ENCODE results near the gene INAVA. TPM values are rescaled to one million over a fixed set of nuclear protein-coding genes. Genes with fewer than 3 reads are reported as not detected.

INAVA gene
- total RNA-seq, 1 experiment from 2014 or later, result 41.2 TPM

- TF ChIP-seq ARID4B (CRISPR knock-in tag; IDR thresholded peaks at IDR 0.05; ENCODE audit: borderline replicate concordance) (no peak), ETV6 (CRISPR knock-in tag; IDR thresholded peaks at IDR 0.05) (no peak)
Observed at GRCh38 chr1:200883118-200883517, 11.6 kb upstream of the INAVA start (continued).

- no peaks in the 10 kb centered on the region for H3K36me3 Mint-ChIP-seq
- CTCF ChIA-PET, result interaction anchor here (1.1 kb wide), 1 partner anchor 30 kb away, joined by 4 read pairs; no protein-coding TSS in a partner anchor
- H3K4me3 Mint-ChIP-seq, result no peak overlapping the region
- H3K4me1 Mint-ChIP-seq, result peaks cover 42% of the 10 kb centered on the region
- DNase-seq (ENCODE audit: low spot score), result no peak
- POLR2A ChIA-PET, result no interaction called here
- TF ChIP-seq USF2 (CRISPR knock-in tag; IDR thresholded peaks at IDR 0.05) (no peak), NR3C1 (CRISPR knock-in tag; conservative IDR thresholded peaks at IDR 0.05; ENCODE audit: low read depth) (no peak)
- ATAC-seq, result no peak
- H3K9me3 Mint-ChIP-seq, result no peaks in the 10 kb centered on the region
- peaks cover 3% of the 10 kb centered on the region; the same call in 1 of the 2 replicates for H3K27me3 Mint-ChIP-seq (ENCODE audit: low read depth)
- H3K27ac Mint-ChIP-seq, result no peak overlapping the region
Observed at GRCh38 chr1:200885623-200886402, 8.9 kb upstream of the INAVA start.

GRCh38 chr1:200886594-200886993 is 8.1 kb upstream of the INAVA start:
- CTCF ChIA-PET, result no interaction called here

More at GRCh38 chr1:200886594-200886993, 8.1 kb upstream of the INAVA start:
- Mint-ChIP-seq H3K27ac (no peak overlapping the region), H3K4me3 (no peak overlapping the region), H3K27me3 (ENCODE audit: low read depth) (peaks cover 3% of the 10 kb centered on the region; the same call in 1 of the 2 replicates), H3K9me3 (no peaks in the 10 kb centered on the region), H3K4me1 (peaks cover 42% of the 10 kb centered on the region), H3K36me3 (no peaks in the 10 kb centered on the region)
- ATAC-seq (no peak), DNase-seq (ENCODE audit: low spot score) (no peak)
- POLR2A ChIA-PET, result interaction anchor here (0.7 kb wide), 1 partner anchor 328 kb away, joined by 9 read pairs; no protein-coding TSS in a partner anchor
- TF ChIP-seq ZNF219 (CRISPR knock-in tag; IDR thresholded peaks at IDR 0.05; ENCODE audit: borderline replicate concordance) (no peak), ERG (CRISPR knock-in tag; IDR thresholded peaks at IDR 0.05) (no peak), NR1H2 (CRISPR knock-in tag; IDR thresholded peaks at IDR 0.05) (no peak), FOXJ3 (CRISPR knock-in tag; IDR thresholded peaks at IDR 0.05; ENCODE audit: borderline replicate concordance) (no peak), ZSCAN18 (CRISPR knock-in tag; IDR thresholded peaks at IDR 0.05) (no peak), NFE2L1 (CRISPR knock-in tag; IDR thresholded peaks at IDR 0.05) (no peak), ZNF281 (CRISPR knock-in tag; IDR thresholded peaks at IDR 0.05) (no peak), CTCF (IDR thresholded peaks at IDR 0.05) (no peak)

All from WTC11 (cell line).